ENCODE data around the gene TYRO3.
A peak's percentile ranks its signal among the peaks of the same experiment; 100 is the strongest.
"Not testable (repeated sequence)": the region's sequence is repeated elsewhere in the genome, so short reads cannot be mapped to it uniquely, and the experiment has no call there.

TYRO3 gene

DNA sequence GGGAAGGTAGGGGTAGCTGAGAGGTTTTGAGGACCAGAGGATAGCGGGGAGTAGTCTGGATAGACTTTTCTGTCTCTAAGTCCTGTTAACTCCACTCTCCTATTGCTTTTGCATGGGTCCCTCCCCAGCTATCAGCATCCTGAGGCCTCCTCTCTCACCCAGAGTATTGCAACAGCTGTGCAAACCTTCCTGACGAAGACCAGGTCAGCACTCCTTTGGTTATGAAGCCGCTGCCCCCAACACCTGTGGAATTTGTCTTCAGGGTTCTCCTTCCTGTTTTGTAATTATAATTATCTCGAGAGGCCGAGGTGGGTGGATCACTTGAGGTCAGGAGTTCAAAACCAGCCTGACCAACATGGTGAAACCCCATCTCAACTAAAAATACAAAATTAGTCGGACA, 24.8 kb downstream of the TYRO3 start:
- no peaks in the 10 kb centered on the region for H3K36me3 Mint-ChIP-seq (ENCODE audit: low read depth)
- no peak for TF ChIP-seq CTCF (IDR thresholded peaks at IDR 0.05)
- H3K27me3 Mint-ChIP-seq (ENCODE audit: low read depth, poor library complexity): peaks cover 8% of the 10 kb centered on the region
- no peaks in the 10 kb centered on the region for H3K9me3 Mint-ChIP-seq
- H3K4me3 Mint-ChIP-seq: no peak overlapping the region
- H3K4me1 Mint-ChIP-seq: peaks cover 20% of the 10 kb centered on the region
- no peak overlapping the region for H3K27ac Mint-ChIP-seq
- no peak for DNase-seq

DNA sequence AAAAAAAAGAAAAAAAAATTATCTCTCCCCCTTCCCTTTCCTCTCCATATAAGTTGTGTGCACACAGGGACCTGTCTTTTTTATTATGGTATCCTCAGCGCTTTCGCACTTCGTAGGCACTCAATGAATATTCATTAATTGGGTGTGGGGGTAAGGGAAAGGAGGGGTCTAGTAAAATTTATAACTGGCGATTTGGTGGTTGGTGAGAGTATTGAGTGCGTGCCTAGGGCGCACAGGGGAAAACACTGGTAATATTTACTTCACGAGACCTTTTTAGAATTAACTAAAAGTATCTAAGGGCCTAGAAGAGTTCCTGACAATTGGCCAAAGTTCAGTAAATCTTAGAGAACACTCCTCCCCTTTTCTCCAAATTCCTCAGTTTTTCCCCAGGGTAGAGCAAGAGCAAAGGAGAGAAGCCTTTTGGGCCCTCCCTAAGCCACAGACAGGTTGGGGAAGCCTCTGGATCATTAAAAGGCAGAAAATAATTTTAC, 25.7 kb downstream of the TYRO3 start:
- H3K9me3 Mint-ChIP-seq: no peaks in the 10 kb centered on the region
- no peak for TF ChIP-seq CTCF (IDR thresholded peaks at IDR 0.05)
- H3K4me3 Mint-ChIP-seq: peak overlapping the region; percentile 77
- H3K27ac Mint-ChIP-seq: no peak overlapping the region
- H3K4me1 Mint-ChIP-seq: peaks cover 20% of the 10 kb centered on the region
- H3K27me3 Mint-ChIP-seq (ENCODE audit: low read depth, poor library complexity): peaks cover 8% of the 10 kb centered on the region
- no peak for DNase-seq
- no peaks in the 10 kb centered on the region for H3K36me3 Mint-ChIP-seq (ENCODE audit: low read depth)

DNA sequence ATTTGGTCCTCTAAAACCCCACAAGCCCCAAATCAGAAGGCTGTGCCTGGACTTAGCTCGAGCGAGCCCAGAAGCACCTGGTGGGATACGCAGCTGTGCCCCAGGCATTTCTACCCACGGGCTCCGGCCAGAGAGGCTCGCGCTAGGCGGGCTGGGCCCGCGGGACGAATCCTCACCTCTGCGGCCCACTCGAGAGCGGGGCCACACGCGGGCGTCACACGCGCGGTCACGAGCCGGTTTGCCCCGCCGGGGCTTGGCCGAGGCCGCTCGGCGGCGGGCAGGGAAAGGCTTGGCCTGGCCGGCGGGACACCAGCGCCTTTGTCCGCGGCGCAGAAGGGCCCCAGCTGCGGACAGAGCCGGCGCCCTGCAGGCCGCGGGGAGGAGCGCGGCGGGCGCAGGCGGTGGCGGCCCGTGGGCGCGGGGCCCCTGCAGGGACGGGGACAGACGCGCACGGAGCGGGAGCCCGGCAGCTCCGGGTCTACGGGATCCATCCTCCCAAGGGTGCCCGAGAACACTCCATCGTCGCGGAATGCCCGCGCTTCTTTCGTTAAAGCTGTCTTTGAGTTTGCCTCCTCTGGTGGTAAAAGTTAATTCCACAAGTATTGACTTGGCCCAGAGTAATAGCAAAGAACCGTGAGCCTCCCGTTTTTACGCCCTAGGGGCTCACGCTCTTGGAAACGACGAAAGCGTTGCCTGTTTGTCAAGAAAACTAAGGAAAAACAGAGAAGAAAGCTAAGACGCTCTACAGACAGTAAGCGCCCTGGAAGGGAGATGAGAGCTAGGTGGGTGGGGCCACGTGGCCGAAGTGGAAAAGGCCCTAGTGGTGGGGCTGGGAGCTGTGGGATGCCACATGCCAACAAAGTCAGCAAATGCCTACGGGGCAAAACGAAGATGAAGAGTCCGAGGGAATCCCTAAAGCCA, 26.4 kb downstream of the TYRO3 start:
- no peaks in the 10 kb centered on the region for H3K9me3 Mint-ChIP-seq
- DNase-seq: peak; percentile 42
- peak; percentile 28 for TF ChIP-seq CTCF (IDR thresholded peaks at IDR 0.05)
- peaks cover 20% of the 10 kb centered on the region for H3K4me1 Mint-ChIP-seq
- H3K27me3 Mint-ChIP-seq (ENCODE audit: low read depth, poor library complexity): peaks cover 13% of the 10 kb centered on the region
- H3K27ac Mint-ChIP-seq: no peak overlapping the region
- peak overlapping the region; percentile 77 for H3K4me3 Mint-ChIP-seq
- no peaks in the 10 kb centered on the region for H3K36me3 Mint-ChIP-seq (ENCODE audit: low read depth)

- not testable (repeated sequence) for DNase-seq; H3K9me3 Mint-ChIP-seq; H3K4me3 Mint-ChIP-seq; H3K27ac Mint-ChIP-seq; H3K36me3 Mint-ChIP-seq (ENCODE audit: low read depth)
- peaks cover 17% of the 10 kb centered on the region for H3K27me3 Mint-ChIP-seq (ENCODE audit: low read depth, poor library complexity)
- H3K4me1 Mint-ChIP-seq: peaks cover 15% of the 10 kb centered on the region
Observed at GRCh38 chr15:41586531-41587282, 27.7 kb downstream of the TYRO3 start.

- H3K27ac Mint-ChIP-seq; DNase-seq; H3K9me3 Mint-ChIP-seq; H3K36me3 Mint-ChIP-seq (ENCODE audit: low read depth); H3K4me3 Mint-ChIP-seq: not testable (repeated sequence)
- peaks cover 27% of the 10 kb centered on the region for H3K27me3 Mint-ChIP-seq (ENCODE audit: low read depth, poor library complexity)
- H3K4me1 Mint-ChIP-seq: peaks cover 11% of the 10 kb centered on the region
Observed at GRCh38 chr15:41589018-41589417, 30.0 kb downstream of the TYRO3 start.

DNA sequence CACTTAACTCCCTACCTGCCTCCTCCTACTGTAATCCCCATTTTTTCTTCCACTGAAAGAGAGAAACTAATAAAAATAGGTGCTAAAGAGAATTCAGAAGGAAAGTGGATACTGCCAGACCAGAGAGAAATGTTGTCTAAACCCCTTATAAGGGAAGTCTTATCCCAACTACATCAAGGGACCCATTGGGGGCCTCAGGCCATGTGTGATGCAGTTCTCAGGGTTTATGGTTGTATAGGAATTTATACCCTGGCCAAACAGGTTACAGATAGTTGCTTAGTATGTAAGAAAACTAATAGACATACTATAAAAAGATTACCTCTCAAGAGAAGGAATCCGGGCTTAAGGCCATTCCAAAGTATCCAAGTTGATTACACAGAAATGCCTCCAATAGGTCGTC, 30.6 kb downstream of the TYRO3 start:
- not testable (repeated sequence) for DNase-seq; H3K9me3 Mint-ChIP-seq; H3K4me1 Mint-ChIP-seq; H3K27ac Mint-ChIP-seq; H3K4me3 Mint-ChIP-seq; H3K36me3 Mint-ChIP-seq (ENCODE audit: low read depth)
- H3K27me3 Mint-ChIP-seq (ENCODE audit: low read depth, poor library complexity): peaks cover 30% of the 10 kb centered on the region

DNA sequence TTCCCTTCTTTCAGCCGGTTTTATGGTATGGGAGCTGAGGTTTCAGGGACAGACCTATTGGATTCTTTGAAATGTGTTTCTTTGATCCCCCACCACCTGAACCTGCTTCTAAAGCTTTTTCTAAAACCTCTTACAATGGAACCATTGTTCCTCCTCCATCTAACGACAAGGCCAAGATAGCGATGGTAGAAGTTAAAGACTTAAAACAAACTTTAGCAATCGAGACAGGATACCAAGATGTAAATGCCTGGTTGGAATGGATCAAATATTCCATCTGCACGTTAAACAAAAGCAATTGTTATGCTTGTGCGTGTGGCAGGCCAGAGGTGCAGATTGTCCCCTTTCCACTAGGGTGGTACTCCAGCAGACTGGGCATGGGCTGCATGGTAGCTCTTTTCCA, 32.2 kb downstream of the TYRO3 start:
- not testable (repeated sequence) for DNase-seq; H3K4me3 Mint-ChIP-seq; H3K27ac Mint-ChIP-seq; H3K4me1 Mint-ChIP-seq; H3K9me3 Mint-ChIP-seq; H3K36me3 Mint-ChIP-seq (ENCODE audit: low read depth)
- peaks cover 31% of the 10 kb centered on the region for H3K27me3 Mint-ChIP-seq (ENCODE audit: low read depth, poor library complexity)

DNA sequence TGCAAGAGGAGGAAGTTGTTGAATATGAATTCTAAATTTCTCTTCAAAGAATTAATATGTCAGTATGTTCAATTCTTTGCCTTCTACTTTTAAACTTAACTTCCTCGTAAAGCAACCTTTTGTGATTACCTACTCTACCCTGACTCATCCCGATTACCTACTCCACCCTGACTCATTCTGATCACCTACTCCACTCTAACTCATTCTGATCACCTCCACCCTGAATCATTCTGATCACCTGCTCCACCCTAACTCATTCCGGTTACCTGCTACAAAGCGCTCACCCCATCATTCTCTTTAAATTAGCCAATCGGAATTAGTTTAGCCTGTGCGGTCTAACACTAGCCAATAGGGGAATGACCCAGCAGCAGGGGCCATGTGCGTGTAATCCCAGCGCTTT, 33.7 kb downstream of the TYRO3 start:
- H3K4me3 Mint-ChIP-seq; H3K36me3 Mint-ChIP-seq (ENCODE audit: low read depth); H3K9me3 Mint-ChIP-seq; DNase-seq; H3K4me1 Mint-ChIP-seq; H3K27ac Mint-ChIP-seq: not testable (repeated sequence)
- peaks cover 30% of the 10 kb centered on the region for H3K27me3 Mint-ChIP-seq (ENCODE audit: low read depth, poor library complexity)
